Nephron (organoid): ENCODE data around the gene CYP11A1.

Experiments used
- H3K27ac Mint-ChIP-seq, 3 experiments: 2 replicates each; pipeline ENCODE4 v1.8.0; 2020; ENCODE audit warnings: mixed read lengths in 3 of 3, mild to moderate bottlenecking in 2 of 3, moderate library complexity in 1 of 3
- H3K27me3 Mint-ChIP-seq: 2 replicates; pipeline ENCODE4 v1.8.0; 2021; ENCODE audit warnings: low read depth, mild to moderate bottlenecking, moderate library complexity, mixed read lengths
- H3K36me3 Mint-ChIP-seq: 2 replicates; pipeline ENCODE4 v1.8.0; 2020; ENCODE audit warnings: low read depth, mixed read lengths
- H3K4me1 Mint-ChIP-seq: 2 replicates; pipeline ENCODE4 v1.8.0; 2020; ENCODE audit warnings: mixed read lengths
- H3K4me3 Mint-ChIP-seq, 3 experiments: 2 replicates each; pipeline ENCODE4 v1.8.0; 2020; ENCODE audit warnings: mild to moderate bottlenecking in 3 of 3, mixed read lengths in 3 of 3, moderate library complexity in 2 of 3
- H3K9me3 Mint-ChIP-seq: 2 replicates; pipeline ENCODE4 v1.8.0; 2020; ENCODE audit warnings: mixed read lengths
- TF ChIP-seq, protein P1 (sequence below), 3 experiments: fragments of 200-600 bp; sonication (generic); IDR thresholded peaks; one replicate each; pipeline ENCODE4 v1.5.0; 2021; ENCODE audit warnings: antibody characterized with exemption in 3 of 3; ENCODE audit not compliant: unreplicated experiment in 3 of 3

CYP11A1 gene

DNA sequence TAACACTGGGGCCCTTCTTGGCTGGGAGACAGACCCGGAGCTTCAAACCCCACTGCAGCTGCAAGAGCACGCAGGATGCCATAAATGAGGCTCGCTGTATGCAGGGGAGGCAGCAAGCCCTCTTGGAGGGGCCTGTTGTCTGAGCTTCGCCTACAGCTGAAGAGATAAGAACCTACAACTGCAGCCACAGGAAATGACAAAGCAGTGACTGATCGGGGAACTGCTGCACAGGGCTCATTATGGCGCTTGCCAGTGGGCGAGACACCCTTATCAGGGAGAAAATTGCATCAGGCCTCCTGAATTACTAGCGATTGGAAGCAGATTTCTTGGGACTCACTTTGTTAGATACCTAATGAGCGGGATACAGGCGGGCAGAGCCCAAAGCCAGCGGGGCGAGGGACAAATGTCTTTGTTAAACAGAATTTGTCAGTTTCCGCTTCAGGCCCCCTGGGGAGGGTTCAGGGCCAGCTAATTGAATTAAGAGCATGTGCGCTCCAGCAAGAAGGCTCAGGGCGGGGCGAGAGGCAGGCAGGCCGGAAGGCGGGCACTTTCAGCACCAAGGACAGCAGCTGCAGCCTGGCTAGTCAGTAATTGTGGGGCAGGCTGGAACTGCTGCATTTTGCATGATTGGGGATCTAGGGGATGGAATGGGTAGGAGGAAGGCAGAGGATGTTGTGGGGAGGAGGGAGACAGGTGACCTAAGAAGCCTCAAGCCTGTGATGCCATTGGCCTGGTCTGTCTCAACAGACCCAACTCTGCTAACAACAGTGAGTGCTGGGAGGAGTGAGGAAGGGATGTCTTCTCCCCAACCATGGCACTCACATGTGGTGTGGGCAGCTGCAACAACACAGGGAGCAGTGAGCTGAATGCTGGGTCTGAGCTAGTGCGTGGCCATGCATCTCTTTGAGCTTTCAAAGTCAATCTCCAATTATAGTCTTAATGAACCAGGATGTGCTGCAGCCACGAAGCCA is 76.1 kb downstream of the CYP11A1 start:
- Mint-ChIP-seq H3K4me1 (no peaks in the 10 kb centered on the region), H3K36me3 (no peaks in the 10 kb centered on the region), H3K27ac (no peak overlapping the region), H3K4me3 (no peak overlapping the region), H3K27me3 (peaks cover 29% of the 10 kb centered on the region), H3K9me3 (no peaks in the 10 kb centered on the region)
- TF ChIP-seq, protein P1, sequence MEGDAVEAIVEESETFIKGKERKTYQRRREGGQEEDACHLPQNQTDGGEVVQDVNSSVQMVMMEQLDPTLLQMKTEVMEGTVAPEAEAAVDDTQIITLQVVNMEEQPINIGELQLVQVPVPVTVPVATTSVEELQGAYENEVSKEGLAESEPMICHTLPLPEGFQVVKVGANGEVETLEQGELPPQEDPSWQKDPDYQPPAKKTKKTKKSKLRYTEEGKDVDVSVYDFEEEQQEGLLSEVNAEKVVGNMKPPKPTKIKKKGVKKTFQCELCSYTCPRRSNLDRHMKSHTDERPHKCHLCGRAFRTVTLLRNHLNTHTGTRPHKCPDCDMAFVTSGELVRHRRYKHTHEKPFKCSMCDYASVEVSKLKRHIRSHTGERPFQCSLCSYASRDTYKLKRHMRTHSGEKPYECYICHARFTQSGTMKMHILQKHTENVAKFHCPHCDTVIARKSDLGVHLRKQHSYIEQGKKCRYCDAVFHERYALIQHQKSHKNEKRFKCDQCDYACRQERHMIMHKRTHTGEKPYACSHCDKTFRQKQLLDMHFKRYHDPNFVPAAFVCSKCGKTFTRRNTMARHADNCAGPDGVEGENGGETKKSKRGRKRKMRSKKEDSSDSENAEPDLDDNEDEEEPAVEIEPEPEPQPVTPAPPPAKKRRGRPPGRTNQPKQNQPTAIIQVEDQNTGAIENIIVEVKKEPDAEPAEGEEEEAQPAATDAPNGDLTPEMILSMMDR (IDR thresholded peaks at IDR 0.05; ENCODE audit: unreplicated experiment in 3 of 3) = no peak

DNA sequence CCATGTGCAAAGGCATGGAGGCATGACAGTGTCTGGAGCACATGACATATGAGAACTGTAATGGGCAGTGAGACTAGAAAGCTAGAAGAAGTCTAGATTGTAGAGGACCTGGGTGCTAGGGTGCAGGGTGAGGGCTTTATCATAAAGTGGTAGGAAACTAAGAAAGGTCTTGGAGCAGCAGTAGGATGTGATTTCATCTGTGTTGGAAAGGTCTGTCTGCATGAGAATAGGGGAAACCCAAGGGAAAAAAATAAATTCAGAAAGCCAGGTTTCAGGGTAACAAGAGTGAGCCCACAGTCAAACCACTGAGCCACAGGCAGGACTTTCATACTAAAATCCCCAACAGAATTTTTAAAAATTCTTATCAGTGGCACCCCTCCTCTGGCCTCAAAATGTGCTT is 76.8 kb downstream of the CYP11A1 start:
- Mint-ChIP-seq H3K36me3 (no peaks in the 10 kb centered on the region), H3K4me3 (no peak overlapping the region)

DNA sequence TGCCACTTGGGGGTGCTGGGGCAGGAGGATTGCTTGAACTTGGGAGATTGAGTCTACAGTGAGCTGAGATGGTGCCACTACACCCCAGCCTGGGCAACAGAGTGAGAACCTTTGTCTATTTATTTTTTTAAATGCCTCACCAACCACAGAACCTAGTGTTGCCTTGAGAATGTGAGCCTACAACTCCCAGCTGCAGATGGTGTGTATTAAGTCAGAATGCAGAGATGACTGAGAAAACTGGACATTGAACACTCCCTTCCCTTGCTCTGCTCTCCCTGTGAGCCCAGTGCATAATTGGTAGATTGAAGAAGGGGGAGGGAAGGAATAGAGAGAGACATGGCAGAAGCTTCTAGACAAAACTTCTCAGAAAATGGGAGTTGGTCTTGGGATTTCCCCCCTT is 77.8 kb downstream of the CYP11A1 start:
- H3K27me3 Mint-ChIP-seq = peaks cover 29% of the 10 kb centered on the region
- TF ChIP-seq, protein P1 (IDR thresholded peaks at IDR 0.05; ENCODE audit: unreplicated experiment in 3 of 3) = no peak
- H3K27ac Mint-ChIP-seq = no peak overlapping the region
- no peaks in the 10 kb centered on the region for H3K9me3 Mint-ChIP-seq
- no peaks in the 10 kb centered on the region for H3K36me3 Mint-ChIP-seq
- H3K4me1 Mint-ChIP-seq = no peaks in the 10 kb centered on the region
- no peak overlapping the region for H3K4me3 Mint-ChIP-seq

More for the DNA sequence above, 76.8 kb downstream of the CYP11A1 start:
- Mint-ChIP-seq H3K4me1 (no peaks in the 10 kb centered on the region), H3K9me3 (no peaks in the 10 kb centered on the region), H3K27ac (no peak overlapping the region), H3K27me3 (peaks cover 29% of the 10 kb centered on the region)
- TF ChIP-seq, protein P1 (IDR thresholded peaks at IDR 0.05; ENCODE audit: unreplicated experiment in 3 of 3) = no peak
